Measurements from ENCODE around the gene NFIC. TPM values are rescaled to one million over a fixed set of nuclear protein-coding genes. Genes with fewer than 3 reads are reported as not detected.
"Not testable (repeated sequence)": the region's sequence is repeated elsewhere in the genome, so short reads cannot be mapped to it uniquely, and the experiment has no call there.

The NFIC gene
- total RNA-seq, 1 donor from 2014 or later = 38.3 TPM

GRCh38 chr19:3398114-3398899, 31.9 kb downstream of the NFIC start:
- Histone ChIP-seq H2AFZ (ENCODE audit: low read depth, low read length) (no peak overlapping the region), H3K9ac (ENCODE audit: low read length) (no peak overlapping the region), H3K4me1 (ENCODE audit: insufficient read depth, low read length) (peaks cover 19% of the 10 kb centered on the region), H3K79me2 (ENCODE audit: insufficient read depth, low read length) (peaks cover 89% of the 10 kb centered on the region), H3K27me3 (ENCODE audit: insufficient read depth, low read length) (no peaks in the 10 kb centered on the region), H3K36me3 (ENCODE audit: insufficient read depth, low read length) (peaks cover 2% of the 10 kb centered on the region), H3K27ac (ENCODE audit: low read depth, low read length) (no peak overlapping the region), H3K9me3 (ENCODE audit: insufficient read depth, low read depth, low read length) (no peaks in the 10 kb centered on the region), H3K4me3 (ENCODE audit: insufficient read depth, low read depth, low read length) (no peak overlapping the region), H4K20me1 (ENCODE audit: insufficient read depth, low read length) (peaks cover 42% of the 10 kb centered on the region), H3K4me2 (ENCODE audit: low read length) (no peak overlapping the region)
- no peaks in the 10 kb centered on the region for H3K4me1 Mint-ChIP-seq (ENCODE audit: low read depth, unreplicated experiment)
- no peak for FAIRE-seq
- peaks cover 11% of the 10 kb centered on the region for H3K36me3 Mint-ChIP-seq (ENCODE audit: low read depth, unreplicated experiment)
- no peaks in the 10 kb centered on the region for H3K27me3 Mint-ChIP-seq (ENCODE audit: low read depth, unreplicated experiment)
- peaks cover 2% of the 10 kb centered on the region for H3K9me3 Mint-ChIP-seq (ENCODE audit: unreplicated experiment)
- no peak overlapping the region for H3K27ac Mint-ChIP-seq (ENCODE audit: unreplicated experiment)
- no peak for TF ChIP-seq CTCF (IDR thresholded peaks at IDR 0.05; ENCODE audit: insufficient read depth, low read depth, low read length)
- no peak for TF ChIP-seq EZH2 (IDR thresholded peaks at IDR 0.05; ENCODE audit: insufficient read depth, low read length)
- no peak overlapping the region for H3K4me3 Mint-ChIP-seq (ENCODE audit: unreplicated experiment)
- no peak for DNase-seq (ENCODE audit: low read depth)

- FAIRE-seq (no peak), DNase-seq (ENCODE audit: low read depth) (no peak)
- peaks cover 40% of the 10 kb centered on the region for H4K20me1 ChIP-seq (ENCODE audit: insufficient read depth, low read length)
- H3K27me3 Mint-ChIP-seq (ENCODE audit: low read depth, unreplicated experiment) = no peaks in the 10 kb centered on the region
- peaks cover 2% of the 10 kb centered on the region for H3K9me3 Mint-ChIP-seq (ENCODE audit: unreplicated experiment)
- no peak overlapping the region for H3K9ac ChIP-seq (ENCODE audit: low read length)
- no peak overlapping the region for H3K27ac Mint-ChIP-seq (ENCODE audit: unreplicated experiment)
- no peak overlapping the region for H3K4me2 ChIP-seq (ENCODE audit: low read length)
- no peaks in the 10 kb centered on the region for H3K4me1 Mint-ChIP-seq (ENCODE audit: low read depth, unreplicated experiment)
- peaks cover 11% of the 10 kb centered on the region for H3K36me3 Mint-ChIP-seq (ENCODE audit: low read depth, unreplicated experiment)
- peaks cover 24% of the 10 kb centered on the region for H3K4me1 ChIP-seq (ENCODE audit: insufficient read depth, low read length)
- no peak overlapping the region for H3K27ac ChIP-seq (ENCODE audit: low read depth, low read length)
- no peak overlapping the region for H3K4me3 Mint-ChIP-seq (ENCODE audit: unreplicated experiment)
- H3K9me3 ChIP-seq (ENCODE audit: insufficient read depth, low read depth, low read length) = no peaks in the 10 kb centered on the region
- peaks cover 2% of the 10 kb centered on the region for H3K36me3 ChIP-seq (ENCODE audit: insufficient read depth, low read length)
- peaks cover 86% of the 10 kb centered on the region for H3K79me2 ChIP-seq (ENCODE audit: insufficient read depth, low read length)
- H3K4me3 ChIP-seq (ENCODE audit: insufficient read depth, low read depth, low read length) = no peak overlapping the region
- no peaks in the 10 kb centered on the region for H3K27me3 ChIP-seq (ENCODE audit: insufficient read depth, low read length)
- no peak overlapping the region for H2AFZ ChIP-seq (ENCODE audit: low read depth, low read length)
- TF ChIP-seq EZH2 (IDR thresholded peaks at IDR 0.05; ENCODE audit: insufficient read depth, low read length) = no peak
- no peak for TF ChIP-seq CTCF (IDR thresholded peaks at IDR 0.05; ENCODE audit: insufficient read depth, low read depth, low read length)
These were observed 32.5 kb downstream of the NFIC start for GRCh38 chr19:3398900-3399278.

GRCh38 chr19:3399311-3399710, 32.9 kb downstream of the NFIC start:
- not testable (repeated sequence) for FAIRE-seq; H3K9me3 ChIP-seq (ENCODE audit: insufficient read depth, low read depth, low read length); H3K9ac ChIP-seq (ENCODE audit: low read length); H2AFZ ChIP-seq (ENCODE audit: low read depth, low read length); H3K36me3 ChIP-seq (ENCODE audit: insufficient read depth, low read length); H3K4me2 ChIP-seq (ENCODE audit: low read length); H3K27me3 Mint-ChIP-seq (ENCODE audit: low read depth, unreplicated experiment); H3K4me1 Mint-ChIP-seq (ENCODE audit: low read depth, unreplicated experiment); DNase-seq (ENCODE audit: low read depth); H3K27ac ChIP-seq (ENCODE audit: low read depth, low read length); H3K27me3 ChIP-seq (ENCODE audit: insufficient read depth, low read length); H3K9me3 Mint-ChIP-seq (ENCODE audit: unreplicated experiment); H3K4me3 Mint-ChIP-seq (ENCODE audit: unreplicated experiment); H3K4me3 ChIP-seq (ENCODE audit: insufficient read depth, low read depth, low read length); H3K27ac Mint-ChIP-seq (ENCODE audit: unreplicated experiment)
- Histone ChIP-seq H3K79me2 (ENCODE audit: insufficient read depth, low read length) (peaks cover 83% of the 10 kb centered on the region), H3K4me1 (ENCODE audit: insufficient read depth, low read length) (peaks cover 26% of the 10 kb centered on the region), H4K20me1 (ENCODE audit: insufficient read depth, low read length) (peaks cover 40% of the 10 kb centered on the region)
- H3K36me3 Mint-ChIP-seq (ENCODE audit: low read depth, unreplicated experiment) = peaks cover 11% of the 10 kb centered on the region

Data from astrocyte (in vitro differentiated cells and primary cell).